ENCODE measurements around the gene ARFGEF3.

DNA sequence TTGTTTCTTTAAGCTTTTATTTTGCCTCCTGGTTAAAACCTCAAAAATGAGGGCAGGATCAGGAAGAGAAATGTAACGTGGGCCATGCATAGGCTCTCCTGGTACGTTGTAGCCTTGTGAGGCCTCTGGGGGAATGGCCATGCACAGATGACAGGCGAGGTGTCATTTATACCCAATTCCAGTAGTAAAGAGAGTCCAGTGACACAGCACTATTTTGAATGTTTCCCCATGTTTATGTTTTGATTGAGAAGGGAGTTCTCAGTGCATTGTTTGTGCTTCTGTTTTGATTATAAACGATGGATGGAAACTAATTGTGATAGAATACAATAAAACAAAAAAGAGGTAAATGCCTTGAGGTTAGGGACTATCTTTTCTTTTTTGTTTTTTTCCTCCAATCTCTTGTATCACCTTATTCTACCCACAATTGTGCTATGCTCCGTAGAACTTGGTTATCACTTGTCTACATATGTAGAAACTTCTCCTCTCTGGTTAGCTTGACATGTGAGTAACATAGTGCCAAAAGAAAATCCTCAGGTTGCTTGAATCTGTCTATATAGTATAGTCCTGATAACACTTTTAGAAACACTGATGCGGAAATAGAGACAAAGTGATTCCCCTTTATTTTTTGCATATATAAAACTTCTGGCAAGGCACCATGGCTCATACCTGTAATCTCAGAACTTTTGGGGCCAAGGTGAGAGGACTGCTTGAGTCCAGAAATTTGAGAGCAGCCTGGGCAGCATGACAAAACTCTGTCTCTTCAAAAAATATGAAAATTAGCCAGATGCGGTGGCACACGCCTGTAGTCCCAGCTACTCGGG is 209.1 kb downstream of the ARFGEF3 start:
- TF ChIP-seq, protein P1, sequence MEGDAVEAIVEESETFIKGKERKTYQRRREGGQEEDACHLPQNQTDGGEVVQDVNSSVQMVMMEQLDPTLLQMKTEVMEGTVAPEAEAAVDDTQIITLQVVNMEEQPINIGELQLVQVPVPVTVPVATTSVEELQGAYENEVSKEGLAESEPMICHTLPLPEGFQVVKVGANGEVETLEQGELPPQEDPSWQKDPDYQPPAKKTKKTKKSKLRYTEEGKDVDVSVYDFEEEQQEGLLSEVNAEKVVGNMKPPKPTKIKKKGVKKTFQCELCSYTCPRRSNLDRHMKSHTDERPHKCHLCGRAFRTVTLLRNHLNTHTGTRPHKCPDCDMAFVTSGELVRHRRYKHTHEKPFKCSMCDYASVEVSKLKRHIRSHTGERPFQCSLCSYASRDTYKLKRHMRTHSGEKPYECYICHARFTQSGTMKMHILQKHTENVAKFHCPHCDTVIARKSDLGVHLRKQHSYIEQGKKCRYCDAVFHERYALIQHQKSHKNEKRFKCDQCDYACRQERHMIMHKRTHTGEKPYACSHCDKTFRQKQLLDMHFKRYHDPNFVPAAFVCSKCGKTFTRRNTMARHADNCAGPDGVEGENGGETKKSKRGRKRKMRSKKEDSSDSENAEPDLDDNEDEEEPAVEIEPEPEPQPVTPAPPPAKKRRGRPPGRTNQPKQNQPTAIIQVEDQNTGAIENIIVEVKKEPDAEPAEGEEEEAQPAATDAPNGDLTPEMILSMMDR (conservative IDR thresholded peaks at IDR 0.05; ENCODE audit: low read depth, low read length): no peak
- TF ChIP-seq EZH2 (IDR thresholded peaks at IDR 0.05; ENCODE audit: low read length, unreplicated experiment) (no peak), EZH2phosphoT487 (IDR thresholded peaks at IDR 0.05; ENCODE audit: borderline replicate concordance, low read length) (no peak)
